Fibroblast of pulmonary artery (primary cell): Measurements from ENCODE around the gene ARAF.

ENCODE experiments used
- DNase-seq: peaks from one replicate; pipeline ENCODE4 v3.0.0-alpha.2; 2010; ENCODE audit warnings: low read depth
- H3K4me3 ChIP-seq: replicated peaks from 2 replicates; pipeline ENCODE4 v1.5.1; 2011; ENCODE audit warnings: low read depth, mild to moderate bottlenecking, control low read depth, low read length, moderate library complexity
- TF ChIP-seq, protein P1 (sequence below): IDR thresholded peaks from 2 replicates; pipeline ENCODE4 v1.5.1; 2011; ENCODE audit warnings: mild to moderate bottlenecking, control low read depth, low read length, inconsistent platforms; ENCODE audit errors: missing control alignments

ARAF gene

DNA sequence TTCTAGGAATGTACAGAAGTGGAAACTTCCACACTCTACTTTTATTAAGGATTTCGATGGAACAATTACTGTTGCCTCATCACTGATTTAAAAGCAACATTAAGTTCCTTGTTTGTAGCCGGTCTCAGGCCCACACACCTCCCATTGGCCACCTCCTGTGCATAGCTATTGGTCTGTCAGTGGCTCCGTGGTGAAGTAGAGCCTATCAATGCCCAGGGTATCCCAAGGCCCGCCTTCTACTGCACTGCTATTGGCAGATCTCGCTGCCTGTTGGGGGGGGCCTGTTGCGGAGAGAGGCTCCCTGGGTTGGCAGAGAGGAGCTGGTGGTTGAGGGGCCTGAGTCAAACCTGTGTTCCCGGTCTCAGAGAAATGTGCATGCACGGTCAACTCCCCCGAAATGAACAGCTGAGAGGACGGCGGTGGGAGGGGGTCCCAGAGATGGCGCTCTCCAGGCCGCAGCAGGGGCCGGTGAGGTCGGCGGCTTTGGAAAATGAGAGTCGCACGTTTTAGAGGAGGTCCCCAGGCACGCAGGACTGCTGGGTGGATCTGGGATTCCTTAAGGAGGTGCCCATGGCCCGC lies 4.9 kb upstream of the ARAF start:
- DNase-seq = peak; percentile 94
- peak overlapping the region; percentile 53 for H3K4me3 ChIP-seq
- TF ChIP-seq, protein P1, sequence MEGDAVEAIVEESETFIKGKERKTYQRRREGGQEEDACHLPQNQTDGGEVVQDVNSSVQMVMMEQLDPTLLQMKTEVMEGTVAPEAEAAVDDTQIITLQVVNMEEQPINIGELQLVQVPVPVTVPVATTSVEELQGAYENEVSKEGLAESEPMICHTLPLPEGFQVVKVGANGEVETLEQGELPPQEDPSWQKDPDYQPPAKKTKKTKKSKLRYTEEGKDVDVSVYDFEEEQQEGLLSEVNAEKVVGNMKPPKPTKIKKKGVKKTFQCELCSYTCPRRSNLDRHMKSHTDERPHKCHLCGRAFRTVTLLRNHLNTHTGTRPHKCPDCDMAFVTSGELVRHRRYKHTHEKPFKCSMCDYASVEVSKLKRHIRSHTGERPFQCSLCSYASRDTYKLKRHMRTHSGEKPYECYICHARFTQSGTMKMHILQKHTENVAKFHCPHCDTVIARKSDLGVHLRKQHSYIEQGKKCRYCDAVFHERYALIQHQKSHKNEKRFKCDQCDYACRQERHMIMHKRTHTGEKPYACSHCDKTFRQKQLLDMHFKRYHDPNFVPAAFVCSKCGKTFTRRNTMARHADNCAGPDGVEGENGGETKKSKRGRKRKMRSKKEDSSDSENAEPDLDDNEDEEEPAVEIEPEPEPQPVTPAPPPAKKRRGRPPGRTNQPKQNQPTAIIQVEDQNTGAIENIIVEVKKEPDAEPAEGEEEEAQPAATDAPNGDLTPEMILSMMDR = no peak

DNA sequence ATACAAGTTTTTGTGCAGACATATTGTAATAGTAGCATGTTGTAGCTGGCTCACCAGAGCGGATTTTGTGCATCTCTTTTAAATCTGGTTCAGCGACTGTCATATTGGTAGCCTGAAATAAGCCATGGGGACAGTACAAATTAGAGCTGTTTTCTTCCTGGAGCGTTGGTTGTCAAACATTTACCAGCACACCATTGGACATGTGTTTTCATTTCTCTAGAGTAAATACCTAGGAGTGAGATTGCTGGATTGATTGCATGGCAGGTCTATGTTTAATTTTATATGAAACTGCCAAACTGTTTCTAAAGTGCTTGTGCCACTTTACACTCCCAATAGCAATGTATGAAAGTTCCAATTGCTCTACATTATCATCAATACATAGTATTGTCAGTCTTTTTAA lies 2.6 kb upstream of the ARAF start:
- TF ChIP-seq, protein P1 = no peak
- DNase-seq = no peak

DNA sequence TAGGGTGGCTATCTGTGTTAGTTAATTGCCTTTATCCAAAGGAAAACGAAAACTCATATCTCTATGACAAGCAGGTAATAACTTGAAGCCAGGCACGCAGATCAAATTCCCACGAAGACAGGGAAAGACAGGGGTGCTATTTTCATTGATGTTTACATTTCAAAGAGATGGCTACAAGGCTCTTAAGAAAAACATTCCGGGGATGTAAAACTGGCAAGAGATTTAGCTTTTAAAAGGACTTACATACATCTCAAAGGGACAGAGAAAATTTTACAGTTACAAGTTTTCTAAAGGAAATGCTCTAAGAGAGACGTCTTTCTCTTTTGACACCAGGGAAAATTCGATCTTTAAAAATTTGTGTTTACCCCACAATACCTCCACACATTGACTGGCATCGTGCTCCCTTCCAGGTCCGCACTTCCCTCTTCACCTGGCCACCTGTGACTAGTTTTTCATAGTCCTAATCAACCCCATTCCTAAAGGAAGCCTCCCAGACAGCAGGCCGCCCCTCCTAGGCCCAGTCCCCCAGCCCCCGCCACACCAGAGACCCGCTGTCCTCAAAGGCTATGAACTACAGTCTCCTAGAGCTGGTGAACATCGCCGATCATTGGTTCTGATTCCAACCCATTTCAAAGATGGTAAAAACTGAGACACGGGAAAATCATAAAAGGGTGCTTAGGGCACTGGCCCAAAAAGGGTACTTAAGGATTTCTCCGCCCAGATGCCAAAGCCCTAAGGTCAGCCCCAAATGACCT lies 649 bp upstream of the ARAF start:
- DNase-seq = no peak
- peak overlapping the region; percentile 74 for H3K4me3 ChIP-seq
- TF ChIP-seq, protein P1 = no peak

More for the DNA sequence above, 2.6 kb upstream of the ARAF start:
- no peak overlapping the region for H3K4me3 ChIP-seq

DNA sequence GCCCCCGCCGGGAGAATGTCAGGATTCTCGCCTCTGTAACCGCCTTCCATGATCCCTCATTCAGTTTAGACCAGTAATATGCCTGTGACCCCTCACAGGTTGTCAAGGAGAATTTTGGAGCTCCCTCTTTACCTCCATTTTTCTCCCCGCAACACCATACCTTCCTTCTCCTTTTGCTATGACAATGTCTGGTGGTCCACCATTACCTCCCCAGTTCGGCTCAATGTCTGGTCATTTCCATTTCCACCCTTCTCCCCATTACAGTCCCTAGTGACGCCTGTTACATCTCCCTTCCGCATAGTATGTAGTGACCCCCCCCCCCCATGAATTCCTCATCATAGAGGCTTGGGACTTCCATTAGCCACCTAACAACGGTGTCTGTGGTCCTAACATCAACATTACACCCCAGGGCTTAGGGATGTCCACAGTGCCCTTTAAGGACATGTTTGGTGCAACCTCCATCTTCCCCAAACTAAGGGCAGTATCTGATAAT lies 700 bp downstream of the ARAF start:
- DNase-seq = no peak
- TF ChIP-seq, protein P1 = no peak
- peak overlapping the region; percentile 74 for H3K4me3 ChIP-seq

DNA sequence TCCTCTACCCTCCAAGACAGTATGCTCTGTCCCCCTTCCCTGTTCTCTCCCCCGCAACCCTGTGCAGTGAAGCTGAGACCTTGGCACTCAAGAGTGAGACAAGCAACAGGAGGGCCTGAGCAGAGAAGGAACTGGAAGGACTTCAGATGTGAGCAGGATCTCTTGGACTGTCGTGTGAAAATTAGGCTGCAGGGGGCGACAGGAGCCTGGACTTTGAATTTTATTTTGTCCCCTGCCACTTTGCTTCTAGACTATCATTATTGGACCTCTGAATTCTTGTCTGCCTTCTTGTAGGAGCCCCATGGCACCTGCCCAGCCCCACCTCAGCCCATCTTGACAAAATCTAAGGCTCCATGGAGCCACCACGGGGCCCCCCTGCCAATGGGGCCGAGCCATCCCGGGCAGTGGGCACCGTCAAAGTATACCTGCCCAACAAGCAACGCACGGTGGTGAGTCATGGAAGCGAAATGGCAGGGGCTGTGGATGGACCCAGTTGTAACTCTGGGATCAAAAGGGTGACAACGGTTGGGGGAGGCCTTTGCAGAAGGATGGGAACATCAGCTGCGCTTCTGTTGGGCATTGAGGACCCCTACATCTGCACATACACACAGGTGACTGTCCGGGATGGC lies 1.7 kb downstream of the ARAF start:
- TF ChIP-seq, protein P1 = peak; percentile 34

DNA sequence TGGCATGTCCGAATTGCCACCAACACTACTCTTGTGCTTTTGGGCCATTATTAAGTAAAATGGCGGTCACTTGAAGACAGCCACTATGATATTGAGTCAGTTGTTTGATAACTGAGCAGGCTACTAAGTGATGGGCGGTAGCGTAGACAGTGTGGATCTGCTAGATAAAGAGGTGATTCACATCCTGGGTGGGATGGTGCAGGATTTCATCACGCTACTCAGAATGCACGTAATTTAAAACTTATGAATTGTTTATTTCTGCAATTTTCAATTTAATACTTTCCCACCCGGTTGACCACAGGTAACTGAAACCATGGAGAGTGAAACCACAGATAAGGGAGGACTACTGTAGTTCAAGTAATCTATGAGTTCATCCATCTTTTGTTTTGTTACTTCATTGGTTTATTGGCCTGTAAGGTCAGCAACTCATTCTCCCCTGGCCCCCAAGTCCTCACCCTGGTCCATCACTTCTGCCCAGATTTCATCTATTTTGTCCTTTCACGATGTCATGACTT lies 2.9 kb downstream of the ARAF start:
- TF ChIP-seq, protein P1 = no peak
- peak; percentile 65 for DNase-seq
- H3K4me3 ChIP-seq = no peak overlapping the region

More for the DNA sequence above, 1.7 kb downstream of the ARAF start:
- H3K4me3 ChIP-seq = no peak overlapping the region
- peak; percentile 62 for DNase-seq
